ENCODE results near the gene BOC.

BOC gene

GRCh38 chr3:113194823-113195401, 16.4 kb upstream of the BOC start:
- no peak for DNase-seq

DNA sequence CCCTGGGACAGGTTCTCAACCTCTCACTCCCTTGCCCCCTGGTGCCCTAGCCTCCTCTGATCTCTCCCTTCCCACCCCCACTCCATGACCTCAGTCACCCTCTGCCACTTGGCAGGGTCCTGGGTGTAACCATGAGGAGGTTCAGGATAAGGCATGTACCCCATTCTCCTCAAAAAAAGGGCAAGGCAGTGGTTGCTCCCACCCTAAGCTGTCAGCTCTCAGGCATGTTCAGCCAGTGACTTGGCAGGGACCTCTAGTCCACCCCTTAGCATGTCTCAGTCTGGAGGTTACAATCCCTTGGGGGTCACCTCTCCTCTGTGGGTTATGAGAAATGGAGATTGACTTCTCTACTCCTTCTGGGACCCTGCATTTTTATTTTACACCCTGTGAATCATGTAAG, 11.0 kb upstream of the BOC start:
- no peak for DNase-seq

DNA sequence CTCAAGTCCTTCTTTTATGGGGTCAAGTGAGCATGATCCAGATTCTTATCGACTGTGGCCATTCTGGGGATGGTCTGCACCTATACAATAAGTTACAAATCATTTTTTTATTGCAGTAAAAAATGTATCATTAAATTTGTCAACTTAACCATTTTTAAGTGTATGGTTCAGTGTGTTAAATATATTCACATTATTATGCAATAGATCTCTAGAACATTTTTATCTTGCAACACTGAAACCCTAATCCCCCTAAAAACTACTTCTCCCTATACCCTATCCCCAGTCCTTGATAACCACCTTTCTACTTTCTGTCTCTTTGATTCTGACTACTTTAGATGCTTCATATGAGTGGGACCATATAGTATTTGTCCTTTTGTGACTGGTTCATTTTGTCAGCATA, 10.4 kb upstream of the BOC start:
- DNase-seq, result no peak

DNA sequence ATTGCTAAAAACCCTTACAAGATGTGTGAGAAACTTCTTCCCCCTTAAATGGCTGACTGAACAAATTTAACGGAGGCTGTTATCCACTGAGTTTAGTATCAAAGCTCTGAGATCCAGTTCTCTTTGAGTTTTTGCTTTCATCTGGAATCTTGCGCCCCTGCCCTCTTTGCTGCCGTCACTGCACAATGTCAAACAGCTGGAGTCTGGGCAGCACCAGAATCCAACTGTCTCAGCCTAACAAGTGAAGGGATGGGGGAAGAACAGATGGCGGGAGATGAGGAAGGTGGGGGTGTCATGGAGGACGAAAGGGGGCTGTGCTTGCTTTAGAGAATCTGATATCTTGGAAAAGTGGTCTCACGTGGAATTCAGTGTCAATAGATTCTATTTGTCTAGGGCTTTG, 7.0 kb upstream of the BOC start:
- DNase-seq, result no peak

GRCh38 chr3:113205481-113205880, 5.9 kb upstream of the BOC start:
- no peak for DNase-seq

DNA sequence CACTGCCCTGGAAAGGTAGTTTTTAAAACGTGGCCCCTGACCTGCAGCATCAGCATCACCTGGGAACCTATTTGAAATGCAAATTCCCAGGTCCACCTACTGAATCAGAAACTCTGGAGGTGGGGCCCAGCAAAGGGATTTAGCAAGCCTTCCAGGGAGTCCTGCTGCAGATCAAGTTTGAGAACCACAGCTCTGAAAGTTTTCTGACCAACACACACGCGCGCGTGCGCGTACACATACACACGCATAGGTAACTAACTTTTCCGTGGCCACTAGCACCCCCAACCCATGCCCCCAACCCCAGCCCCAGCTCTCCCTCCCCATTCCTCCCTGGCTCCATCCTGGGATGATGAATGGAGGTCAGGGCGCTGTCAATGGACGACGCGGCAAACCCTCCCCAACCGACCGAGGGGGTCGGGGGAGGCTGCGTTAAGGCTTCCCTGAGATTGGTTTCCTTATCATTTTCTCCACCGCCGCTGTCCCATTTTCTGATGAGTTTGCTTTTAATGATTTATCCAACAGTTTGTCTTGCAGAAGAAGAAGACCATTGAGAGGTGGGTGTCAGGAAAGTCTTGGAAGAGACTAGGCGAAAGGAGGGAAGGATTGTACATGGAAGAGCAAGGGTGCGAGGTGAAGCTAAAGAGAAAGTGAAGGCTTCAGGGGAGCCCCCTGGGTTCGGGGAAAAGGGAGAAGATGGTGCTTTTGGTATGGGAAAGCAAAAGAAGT, 590 bp upstream of the BOC start:
- DNase-seq, result no peak

GRCh38 chr3:113212150-113212843, 940 bp downstream of the BOC start:
- peak; percentile 18 for DNase-seq

GRCh38 chr3:113212844-113213375, 1.6 kb downstream of the BOC start:
- DNase-seq, result no peak

GRCh38 chr3:113213896-113214587, 2.7 kb downstream of the BOC start:
- no peak for DNase-seq

DNA sequence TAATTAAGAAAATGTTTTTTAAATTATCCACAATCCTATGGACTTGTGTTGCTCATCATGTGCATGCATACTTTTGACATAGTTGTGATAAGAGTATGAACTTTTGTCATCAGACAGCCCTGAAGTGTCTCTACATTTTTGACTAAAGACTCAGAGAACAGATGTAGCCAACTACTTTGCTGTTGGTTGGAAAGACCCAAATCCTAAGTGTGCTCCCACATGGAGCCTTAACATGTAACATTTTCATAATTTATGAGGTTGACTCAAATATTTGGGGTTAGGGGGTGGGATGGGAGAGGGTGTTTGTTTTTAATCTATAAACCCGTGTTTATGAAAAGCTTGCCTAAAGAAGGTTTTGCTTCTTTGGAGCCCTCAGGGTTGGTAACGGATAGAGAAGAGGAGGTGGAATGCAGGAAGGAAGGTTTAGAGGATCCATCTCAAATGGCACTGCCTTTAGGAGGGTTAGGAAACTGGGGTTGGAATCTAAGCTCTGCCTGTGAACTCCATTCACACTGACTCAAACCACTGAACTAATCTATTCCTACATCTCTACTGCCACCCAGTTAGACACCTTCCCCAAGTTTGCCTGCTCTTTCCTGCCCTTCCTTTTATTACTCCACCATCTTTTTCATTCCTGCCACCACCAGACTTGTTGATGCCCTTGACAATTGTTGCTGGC, 3.7 kb downstream of the BOC start:
- DNase-seq, result no peak

DNA sequence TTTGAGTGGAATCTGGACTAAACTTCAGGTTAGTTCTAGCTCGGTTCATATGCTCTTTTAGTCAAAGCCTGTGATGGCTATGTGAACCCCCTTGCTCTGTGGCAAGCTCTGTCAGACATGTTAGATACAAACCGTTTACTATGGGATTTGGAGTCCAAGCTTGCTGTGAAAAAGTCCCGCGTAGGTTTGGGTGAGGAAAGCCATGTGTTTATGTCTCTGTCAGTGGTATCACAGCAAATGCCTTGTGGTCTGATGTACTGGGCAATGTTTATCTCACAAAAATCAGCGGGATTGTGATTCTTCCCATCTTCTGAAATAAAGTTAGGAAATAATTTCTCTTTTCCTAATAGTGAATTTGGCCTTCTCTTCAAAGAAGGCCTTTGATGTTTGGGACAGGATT, 5.0 kb downstream of the BOC start:
- DNase-seq, result no peak

GRCh38 chr3:113218011-113218680, 6.8 kb downstream of the BOC start:
- no peak for DNase-seq

DNA sequence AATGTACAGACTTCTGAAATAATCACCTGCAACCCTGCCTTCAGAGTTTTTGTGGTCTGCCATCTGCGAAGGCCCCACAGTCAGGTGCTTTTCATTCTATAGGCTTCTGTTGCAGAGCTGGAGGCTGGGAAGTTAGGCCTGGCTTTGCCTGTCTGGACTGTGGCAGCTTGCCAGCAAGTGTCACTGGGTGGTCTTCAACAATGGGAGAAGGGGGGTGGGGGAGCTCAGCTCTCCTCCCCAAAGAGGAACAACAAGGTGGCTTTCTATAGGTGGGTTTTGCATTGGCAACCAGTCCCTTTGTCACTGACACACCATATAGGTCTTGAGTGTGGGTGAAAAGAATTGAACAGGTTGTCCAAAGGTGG, 7.3 kb downstream of the BOC start:
- DNase-seq, result no peak

DNA sequence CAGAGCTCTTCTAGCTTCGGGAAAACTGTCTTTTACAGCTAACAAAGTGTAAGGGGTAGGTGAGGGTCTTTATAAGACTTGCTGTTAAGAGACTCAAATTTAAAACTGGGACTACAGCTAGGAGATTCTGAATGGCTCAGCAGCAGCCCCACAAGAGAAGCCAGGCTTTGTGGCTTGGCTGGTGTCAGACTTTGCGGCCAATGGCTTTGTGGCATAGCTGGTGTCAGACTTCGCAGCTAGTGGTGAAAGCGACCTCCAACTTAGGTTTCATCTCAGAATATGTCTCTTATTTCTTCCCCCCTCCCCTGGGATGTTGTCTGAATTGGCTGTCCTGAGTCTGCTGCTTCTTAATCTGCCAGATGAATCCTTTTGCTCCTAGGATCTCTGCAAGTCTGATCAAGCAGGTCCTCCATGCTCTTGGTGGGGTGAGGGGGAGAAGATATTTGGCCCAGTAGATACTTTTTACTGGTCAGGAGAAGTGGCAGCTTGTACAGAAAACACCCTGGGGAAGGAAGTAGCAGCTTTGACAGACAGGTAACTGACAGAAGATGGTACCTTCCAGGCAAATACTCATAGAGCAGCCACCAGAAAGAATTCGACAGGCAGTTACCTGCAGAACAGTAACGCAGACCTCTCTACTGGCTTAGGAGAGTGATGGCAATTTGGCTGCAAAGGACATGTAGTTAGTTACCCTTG, 8.4 kb downstream of the BOC start:
- DNase-seq, result no peak

DNA sequence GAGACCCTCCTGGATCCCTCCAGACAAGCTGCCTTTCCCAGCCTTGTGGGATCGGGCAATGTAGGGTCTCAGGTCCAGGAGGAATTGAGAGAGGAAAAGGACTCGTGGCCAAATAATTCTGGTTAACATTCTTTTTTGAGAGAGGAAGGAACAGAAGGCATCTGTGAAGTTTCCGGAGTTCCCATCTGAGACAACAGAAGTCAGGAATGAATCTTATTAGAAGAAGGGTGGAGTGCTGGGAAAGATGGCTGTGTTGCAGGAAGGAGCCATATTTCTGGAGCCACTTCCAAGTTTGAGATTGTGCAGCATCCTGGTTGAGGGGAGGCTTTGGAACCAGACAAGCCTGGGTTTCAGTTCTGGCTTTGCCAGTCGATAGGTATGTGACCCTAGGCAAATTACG, 9.4 kb downstream of the BOC start:
- no peak for DNase-seq

- no peak for DNase-seq
These were observed 10.4 kb downstream of the BOC start for GRCh38 chr3:113221721-113222257.

DNA sequence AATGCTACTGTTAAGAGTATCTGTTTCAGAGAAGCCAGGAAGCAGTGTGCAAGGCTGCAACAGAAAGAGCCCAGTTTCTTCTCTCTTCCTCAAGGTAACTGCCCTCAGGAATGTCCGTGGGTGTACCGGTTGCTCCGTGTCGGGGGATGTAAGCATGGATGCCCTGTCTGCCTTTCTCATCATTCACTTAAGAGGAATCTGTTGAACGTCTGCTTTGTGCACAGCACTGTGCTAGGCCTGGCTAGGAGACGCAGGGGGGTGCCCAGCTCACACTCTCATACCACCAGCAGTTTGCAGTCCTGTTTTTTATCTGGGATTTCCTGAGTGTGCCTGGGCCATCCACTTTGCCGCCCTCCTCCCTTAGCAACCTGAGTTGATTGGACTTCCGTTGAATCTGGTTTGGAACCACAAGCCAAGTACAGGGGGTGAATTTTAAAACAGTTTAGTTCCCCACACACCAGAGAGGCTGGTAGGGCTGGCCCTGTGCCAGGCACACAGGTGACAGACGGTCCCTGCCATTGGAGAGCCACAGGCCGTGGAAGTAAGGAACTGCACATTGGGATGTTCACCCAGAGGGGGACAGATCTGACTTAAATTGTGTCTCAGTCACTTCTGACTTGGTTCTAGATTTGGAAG, 11.2 kb downstream of the BOC start:
- DNase-seq, result no peak

- peak; percentile 84 for DNase-seq
These were observed 12.3 kb downstream of the BOC start for GRCh38 chr3:113223475-113224281.

- DNase-seq, result no peak
These were observed 13.9 kb downstream of the BOC start for GRCh38 chr3:113225286-113225685.

- DNase-seq, result no peak
These were observed 15.1 kb downstream of the BOC start for GRCh38 chr3:113226491-113226890.
